ENCODE measurements around the gene PREX1. TPM values are rescaled to one million over a fixed set of nuclear protein-coding genes. Genes with fewer than 3 reads are reported as not detected.
"Not testable (repeated sequence)": the region's sequence is repeated elsewhere in the genome, so short reads cannot be mapped to it uniquely, and the experiment has no call there.

PREX1 gene
- total RNA-seq, 1 experiment from 2014 or later = 36.0 TPM

- Histone ChIP-seq H3K27me3 (ENCODE audit: control insufficient read depth, insufficient read depth, low read length) (no peaks in the 10 kb centered on the region), H3K36me3 (replicated peaks; ENCODE audit: control insufficient read depth, insufficient read depth, low read length) (no peaks in the 10 kb centered on the region), H3K4me3 (ENCODE audit: insufficient read depth, low read depth, low read length) (no peak overlapping the region)
- no peak for DNase-seq
These were observed 12.3 kb downstream of the PREX1 start for GRCh38 chr20:48815537-48815936.

DNA sequence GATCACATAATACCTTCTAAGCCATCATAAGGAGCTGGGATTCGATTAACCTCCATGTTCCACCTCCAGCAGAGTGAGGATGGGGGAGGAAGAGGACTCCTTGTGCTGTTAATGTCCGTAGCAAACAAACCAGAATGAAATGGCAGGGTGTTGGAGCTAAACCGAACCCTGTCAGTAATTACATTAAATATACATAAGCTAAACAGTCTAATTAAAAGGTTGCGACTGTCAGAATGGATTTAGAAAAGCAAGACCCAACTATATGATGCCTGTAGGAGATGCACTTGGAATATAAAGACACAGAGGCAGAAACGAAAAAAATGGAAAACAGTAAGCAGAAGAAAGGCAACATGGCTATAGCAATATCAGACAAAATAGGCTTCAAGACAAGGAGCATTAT, 13.2 kb downstream of the PREX1 start:
- DNase-seq = no peak
- Histone ChIP-seq H3K4me3 (ENCODE audit: insufficient read depth, low read depth, low read length) (no peak overlapping the region), H3K36me3 (replicated peaks; ENCODE audit: control insufficient read depth, insufficient read depth, low read length) (no peaks in the 10 kb centered on the region), H3K27me3 (ENCODE audit: control insufficient read depth, insufficient read depth, low read length) (no peaks in the 10 kb centered on the region)

DNA sequence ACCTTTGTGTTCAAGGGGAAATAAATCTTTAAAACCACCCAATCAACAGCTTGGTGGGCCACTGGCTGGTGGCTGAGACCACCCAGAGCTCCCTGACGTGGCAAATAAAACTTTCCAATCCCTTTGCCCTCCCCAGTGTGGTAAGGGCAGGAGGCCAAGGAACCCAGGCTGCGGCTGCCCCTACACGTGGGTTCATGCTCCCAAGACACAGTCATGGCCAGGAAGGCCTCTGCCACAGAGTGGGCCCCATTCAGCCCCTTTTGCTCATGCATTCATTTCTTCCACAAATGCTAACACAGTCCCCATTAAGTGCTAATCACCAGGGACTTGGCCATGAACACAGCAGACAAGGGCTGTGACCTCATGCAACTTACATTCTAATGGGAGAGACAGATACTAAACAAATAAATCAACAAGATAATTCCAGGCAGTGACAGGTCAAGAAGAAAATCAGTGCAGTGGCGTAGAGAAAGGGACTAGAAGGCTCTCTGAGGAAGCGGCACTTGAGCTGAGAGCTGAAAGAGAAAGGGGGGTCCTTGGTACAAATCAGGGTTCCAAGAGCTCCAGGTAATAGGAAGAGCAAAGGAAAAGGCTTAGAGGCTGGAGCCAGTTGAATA, 13.8 kb downstream of the PREX1 start:
- Histone ChIP-seq H3K4me3 (ENCODE audit: insufficient read depth, low read depth, low read length) (no peak overlapping the region), H3K36me3 (replicated peaks; ENCODE audit: control insufficient read depth, insufficient read depth, low read length) (no peaks in the 10 kb centered on the region), H3K27me3 (ENCODE audit: control insufficient read depth, insufficient read depth, low read length) (no peaks in the 10 kb centered on the region)
- DNase-seq = no peak

GRCh38 chr20:48813446-48813747, 14.4 kb downstream of the PREX1 start:
- Histone ChIP-seq H3K4me3 (ENCODE audit: insufficient read depth, low read depth, low read length) (no peak overlapping the region), H3K27me3 (ENCODE audit: control insufficient read depth, insufficient read depth, low read length) (no peaks in the 10 kb centered on the region), H3K36me3 (replicated peaks; ENCODE audit: control insufficient read depth, insufficient read depth, low read length) (no peaks in the 10 kb centered on the region)
- no peak for DNase-seq

DNA sequence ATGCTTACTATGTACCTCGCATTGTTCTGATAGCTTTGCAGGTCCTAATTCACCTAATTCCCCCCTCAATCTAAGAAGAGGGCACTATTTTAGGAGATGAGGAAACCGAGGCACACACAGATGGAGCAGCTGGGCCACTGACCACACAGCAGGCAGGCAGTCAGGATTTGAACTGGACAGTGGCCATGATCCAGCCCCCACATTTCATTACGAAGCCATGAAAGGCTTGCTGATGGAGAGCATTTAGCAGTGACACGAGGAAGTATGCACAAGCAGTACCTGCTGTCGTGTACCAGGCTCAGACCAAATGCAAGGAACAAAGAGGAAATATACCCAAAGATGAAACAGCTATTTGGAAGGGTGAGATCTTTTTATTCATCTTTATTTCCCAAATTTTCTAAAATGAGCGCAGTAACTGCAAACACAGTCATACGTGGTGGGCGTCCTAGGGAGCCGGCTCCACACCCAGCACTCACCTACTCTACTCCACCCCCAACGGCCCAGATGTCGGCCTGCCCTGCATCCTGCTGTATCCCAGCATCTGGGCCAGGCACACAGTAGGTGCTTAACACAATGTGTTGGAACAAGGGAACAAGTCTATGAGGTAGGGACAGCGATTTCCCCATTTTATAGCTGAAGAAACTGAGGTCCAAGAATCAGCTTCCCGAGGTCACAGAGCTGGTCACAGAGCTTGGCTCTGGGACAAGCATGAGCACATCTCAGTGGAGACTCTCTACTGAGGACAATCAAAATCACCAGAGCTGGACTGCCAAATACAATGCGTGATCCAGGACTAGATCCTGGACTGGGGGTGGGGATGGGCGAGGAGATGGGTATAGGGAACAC, 15.0 kb downstream of the PREX1 start:
- H3K27me3 ChIP-seq (ENCODE audit: control insufficient read depth, insufficient read depth, low read length) = no peaks in the 10 kb centered on the region
- DNase-seq = no peak
- no peak overlapping the region for H3K4me3 ChIP-seq (ENCODE audit: insufficient read depth, low read depth, low read length)
- no peaks in the 10 kb centered on the region for H3K36me3 ChIP-seq (replicated peaks; ENCODE audit: control insufficient read depth, insufficient read depth, low read length)

GRCh38 chr20:48812114-48812513, 15.7 kb downstream of the PREX1 start:
- DNase-seq; H3K27me3 ChIP-seq (ENCODE audit: control insufficient read depth, insufficient read depth, low read length); H3K36me3 ChIP-seq (replicated peaks; ENCODE audit: control insufficient read depth, insufficient read depth, low read length); H3K4me3 ChIP-seq (ENCODE audit: insufficient read depth, low read depth, low read length): not testable (repeated sequence)

DNA sequence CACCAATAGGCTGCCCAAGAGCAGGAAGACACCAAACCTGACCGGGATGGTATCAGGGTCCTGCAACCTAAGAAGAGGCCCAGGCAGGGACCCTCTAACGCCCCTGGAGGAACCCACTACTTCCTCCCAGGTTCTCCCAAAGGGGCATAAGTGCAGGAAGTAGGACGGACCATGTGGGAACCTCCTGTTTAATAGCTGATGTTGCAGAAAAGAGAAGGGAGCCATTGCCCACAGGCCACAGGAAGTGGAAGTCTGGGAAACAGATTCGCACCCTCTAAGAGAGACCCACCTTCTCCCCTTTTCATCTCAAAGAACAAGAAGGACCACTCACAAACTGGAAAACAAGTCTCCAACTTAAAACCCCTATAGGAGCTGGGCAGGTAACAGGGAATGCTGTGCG, 18.1 kb downstream of the PREX1 start:
- H3K4me3 ChIP-seq (ENCODE audit: insufficient read depth, low read depth, low read length) = no peak overlapping the region
- H3K27me3 ChIP-seq (ENCODE audit: control insufficient read depth, insufficient read depth, low read length) = no peaks in the 10 kb centered on the region
- DNase-seq = no peak
- H3K36me3 ChIP-seq (replicated peaks; ENCODE audit: control insufficient read depth, insufficient read depth, low read length) = no peaks in the 10 kb centered on the region

DNA sequence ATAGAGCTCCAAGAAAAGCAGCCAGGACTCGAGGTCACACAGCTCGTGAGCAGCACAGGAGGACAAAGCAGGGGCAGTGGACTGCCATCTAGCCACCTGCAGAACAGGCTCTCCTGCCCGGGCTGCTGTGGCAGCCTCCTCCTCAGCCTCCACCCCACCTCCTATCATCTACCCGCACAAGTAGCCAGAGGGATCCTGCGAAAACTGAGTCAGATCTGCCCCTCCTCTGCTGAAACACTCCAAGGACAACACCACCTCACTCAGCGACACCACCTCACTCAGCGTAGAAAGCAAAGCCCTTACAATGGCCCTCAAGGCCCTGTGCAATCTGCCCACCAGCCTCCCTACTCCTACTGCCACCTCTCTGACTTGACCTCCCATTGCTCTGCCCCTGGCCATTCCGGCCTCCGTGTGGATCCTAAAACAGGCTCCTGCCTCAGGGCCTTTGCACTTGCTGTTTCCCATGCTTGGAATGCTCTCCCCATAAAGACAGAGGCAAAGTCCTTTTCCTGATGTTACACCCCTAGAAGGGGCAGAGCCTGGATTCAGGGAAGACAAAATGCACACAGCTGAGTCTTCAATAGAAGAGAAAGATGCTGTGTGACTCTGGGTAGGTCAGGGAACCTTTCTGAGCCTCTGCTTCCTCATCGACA, 19.3 kb downstream of the PREX1 start:
- Histone ChIP-seq H3K27me3 (ENCODE audit: control insufficient read depth, insufficient read depth, low read length) (no peaks in the 10 kb centered on the region), H3K4me3 (ENCODE audit: insufficient read depth, low read depth, low read length) (no peak overlapping the region), H3K36me3 (replicated peaks; ENCODE audit: control insufficient read depth, insufficient read depth, low read length) (no peaks in the 10 kb centered on the region)
- no peak for DNase-seq

- Histone ChIP-seq H3K27me3 (ENCODE audit: control insufficient read depth, insufficient read depth, low read length) (no peaks in the 10 kb centered on the region), H3K36me3 (replicated peaks; ENCODE audit: control insufficient read depth, insufficient read depth, low read length) (no peaks in the 10 kb centered on the region), H3K4me3 (ENCODE audit: insufficient read depth, low read depth, low read length) (no peak overlapping the region)
- DNase-seq = no peak
These were observed 20.0 kb downstream of the PREX1 start for GRCh38 chr20:48807586-48808381.

- H3K27me3 ChIP-seq (ENCODE audit: control insufficient read depth, insufficient read depth, low read length) = no peaks in the 10 kb centered on the region
- H3K4me3 ChIP-seq (ENCODE audit: insufficient read depth, low read depth, low read length) = no peak overlapping the region
- no peaks in the 10 kb centered on the region for H3K36me3 ChIP-seq (replicated peaks; ENCODE audit: control insufficient read depth, insufficient read depth, low read length)
- DNase-seq = no peak
These were observed 20.7 kb downstream of the PREX1 start for GRCh38 chr20:48807051-48807450.

DNA sequence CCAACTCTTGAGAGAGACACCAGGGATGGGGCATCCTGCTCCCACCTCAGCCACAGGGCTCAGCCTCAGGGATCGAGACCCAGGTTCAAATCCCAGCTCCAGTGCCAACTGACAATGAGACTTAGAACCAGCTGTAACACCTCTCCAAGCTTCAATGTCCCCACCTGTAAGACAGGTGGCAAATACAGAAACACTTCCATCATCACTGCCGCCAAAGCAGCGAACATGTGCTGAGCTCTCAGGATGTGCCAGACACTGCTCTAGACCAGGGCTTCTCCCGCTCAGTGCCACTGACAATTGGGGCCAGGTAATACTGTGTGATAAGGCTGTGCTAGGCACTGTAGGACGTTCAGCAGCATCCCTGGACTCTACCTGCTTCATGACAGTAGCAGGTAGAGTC, 22.1 kb downstream of the PREX1 start:
- Histone ChIP-seq H3K36me3 (replicated peaks; ENCODE audit: control insufficient read depth, insufficient read depth, low read length) (no peaks in the 10 kb centered on the region), H3K4me3 (ENCODE audit: insufficient read depth, low read depth, low read length) (no peak overlapping the region), H3K27me3 (ENCODE audit: control insufficient read depth, insufficient read depth, low read length) (no peaks in the 10 kb centered on the region)
- no peak for DNase-seq

DNA sequence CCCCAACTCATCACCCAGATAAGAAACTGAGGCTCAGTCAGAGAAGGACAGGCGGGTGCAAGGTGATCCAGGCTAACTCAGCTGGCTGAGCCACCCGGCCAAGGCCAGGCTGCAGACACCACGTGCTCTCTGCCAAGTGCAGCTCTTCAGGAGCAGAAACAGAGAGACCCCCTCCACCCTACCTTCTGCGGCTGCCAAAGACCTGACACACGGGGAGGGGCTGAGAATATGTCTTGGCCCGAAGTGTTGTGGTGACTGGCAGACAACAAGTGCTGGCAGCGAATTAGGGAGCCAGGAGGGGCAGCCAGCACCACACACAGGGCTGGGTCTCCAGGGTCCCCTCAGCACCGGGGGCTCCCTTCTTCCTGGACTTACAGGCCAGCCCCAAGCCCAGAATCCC, 22.5 kb downstream of the PREX1 start:
- H3K27me3 ChIP-seq (ENCODE audit: control insufficient read depth, insufficient read depth, low read length) = no peaks in the 10 kb centered on the region
- H3K4me3 ChIP-seq (ENCODE audit: insufficient read depth, low read depth, low read length) = no peak overlapping the region
- no peak for DNase-seq
- no peaks in the 10 kb centered on the region for H3K36me3 ChIP-seq (replicated peaks; ENCODE audit: control insufficient read depth, insufficient read depth, low read length)

DNA sequence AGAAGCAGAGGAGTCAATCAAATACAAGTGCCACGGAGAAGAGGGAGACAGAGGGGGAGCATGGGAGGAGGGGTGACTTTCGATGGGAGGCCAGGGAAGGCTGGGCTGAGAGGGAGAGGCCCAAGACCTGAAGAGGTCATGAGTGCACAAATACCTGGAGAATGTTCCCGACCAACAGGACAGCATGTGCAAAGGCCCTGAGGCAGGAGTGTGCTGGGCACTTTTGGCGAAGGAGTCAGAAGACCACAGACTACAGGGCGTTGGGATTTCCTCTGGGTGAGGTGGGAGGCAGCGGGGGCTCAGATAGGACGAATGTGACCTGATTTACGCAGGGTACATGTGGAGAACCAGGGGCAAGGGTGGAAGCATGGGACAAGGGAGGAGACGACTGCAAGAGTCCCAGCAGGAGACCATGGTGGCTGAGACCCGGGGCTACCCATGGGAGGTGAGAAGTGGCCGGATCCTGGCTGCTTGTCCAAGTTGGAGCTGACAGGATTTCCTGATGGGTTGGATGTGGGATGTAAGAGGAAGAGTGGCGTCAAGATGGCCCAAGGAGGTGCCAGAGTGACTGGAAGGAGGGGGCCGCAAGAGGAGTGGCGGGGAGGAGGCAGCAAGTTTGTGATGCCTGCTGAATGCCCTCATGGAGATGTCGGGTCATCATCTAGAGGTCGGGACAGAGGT, 23.4 kb downstream of the PREX1 start:
- Histone ChIP-seq H3K27me3 (ENCODE audit: control insufficient read depth, insufficient read depth, low read length) (no peaks in the 10 kb centered on the region), H3K36me3 (replicated peaks; ENCODE audit: control insufficient read depth, insufficient read depth, low read length) (no peaks in the 10 kb centered on the region), H3K4me3 (ENCODE audit: insufficient read depth, low read depth, low read length) (no peak overlapping the region)
- DNase-seq = no peak

Measured in H7 (cell line).